SH-SY5Y (cell line): ENCODE measurements around the gene KLF17.

Experiments
- GATA2 ChIP-seq: IDR thresholded peaks from 2 replicates; pipeline ENCODE4 v1.6.1; 2011; ENCODE audit warnings: mild to moderate bottlenecking, low read depth, low read length
- GATA3 ChIP-seq: IDR thresholded peaks from 2 replicates; pipeline ENCODE4 v1.6.1; 2011; ENCODE audit warnings: low read depth, mild to moderate bottlenecking, low read length, moderate library complexity

DNA sequence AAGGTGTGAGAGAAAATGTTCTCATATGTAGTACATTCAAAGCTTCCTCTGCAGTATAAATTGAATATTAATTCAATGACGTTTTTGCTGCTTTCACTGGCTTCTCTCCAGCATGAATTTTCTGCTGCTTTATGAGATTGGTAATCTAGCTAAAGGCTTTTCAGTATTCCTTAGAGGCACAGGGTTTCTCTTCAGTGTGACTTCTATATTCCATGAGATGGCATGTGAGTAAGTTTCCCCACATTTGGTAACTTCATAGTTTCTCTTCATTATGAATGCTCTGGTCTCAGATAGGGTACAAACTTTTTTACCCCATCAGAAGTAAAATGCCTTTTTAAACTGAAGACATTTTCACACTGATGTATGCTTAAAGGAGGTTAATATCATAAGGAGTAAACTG is 33.2 kb downstream of the KLF17 start:
- TF ChIP-seq GATA3 (no peak), GATA2 (no peak)
